Aorta (tissue), 5 donors: ENCODE results near the gene BNC2. TPM values are rescaled to one million over a fixed set of nuclear protein-coding genes. Genes with fewer than 3 reads are reported as not detected.

ENCODE experiments used
- ATAC-seq: fragments of 200-7000 bp; cut with Tn5 transposase; one replicate; pipeline ENCODE4 v1.9.1; 2022; ENCODE audit warnings: moderate library complexity; ENCODE audit not compliant: low FRiP score
- DNase-seq, 2 donors: peaks; one replicate each; pipeline ENCODE4 v3.0.0-alpha.2; 2020
- H3K27ac ChIP-seq, 2 donors: one replicate each; pipeline ENCODE4 v1.5.1; 2013; ENCODE audit warnings: low read length in 2 of 2, mild to moderate bottlenecking in 2 of 2, moderate library complexity in 2 of 2, control low read depth in 1 of 2, inconsistent platforms in 1 of 2, low read depth in 1 of 2
- H3K27me3 ChIP-seq, 2 donors: one replicate each; pipeline ENCODE4 v1.6.1; 2013; ENCODE audit warnings: control low read depth in 1 of 2, low read length in 1 of 2, mild to moderate bottlenecking in 1 of 2, moderate library complexity in 1 of 2; ENCODE audit not compliant: insufficient read depth in 2 of 2, control insufficient read depth in 1 of 2
- H3K36me3 ChIP-seq, 2 donors: one replicate each; pipeline ENCODE4 v1.6.1; 2013; ENCODE audit warnings: control low read depth in 1 of 2, low read length in 1 of 2, mild to moderate bottlenecking in 1 of 2; ENCODE audit not compliant: insufficient read depth in 2 of 2, control insufficient read depth in 1 of 2
- H3K4me1 ChIP-seq, 2 donors: one replicate each; pipeline ENCODE4 v1.6.1; 2013; ENCODE audit warnings: low read length in 2 of 2, control low read depth in 1 of 2, mild to moderate bottlenecking in 1 of 2, moderate library complexity in 1 of 2; ENCODE audit not compliant: insufficient read depth in 2 of 2, control insufficient read depth in 1 of 2
- H3K4me3 ChIP-seq, 2 donors: one replicate each; pipeline ENCODE4 v1.5.1; 2013; ENCODE audit warnings: low read length in 2 of 2, control low read depth in 1 of 2, mild to moderate bottlenecking in 1 of 2
- H3K9me3 ChIP-seq: one replicate; pipeline ENCODE4 v1.6.1; 2013; ENCODE audit warnings: mild to moderate bottlenecking, low read length; ENCODE audit not compliant: control insufficient read depth
- WGBS, 2 donors: extraction: QIAGEN DNeasy Blood & Tissue Kit; methylation state at CpG; one replicate each; pipeline ENCODE4 v1.1.7; 2013; 5-methylcytosine and 5-hydroxymethylcytosine counted together
- intact Hi-C, 2 donors: fragments of 100-400 bp; cut with DNase I; formaldehyde crosslinking; loops; one replicate each; pipeline versions ENCODE4 v1.14.2 to v1.15.0; 2022
- polyA plus RNA-seq, 2 donors: library from polyadenylated mRNA; stranded (reverse); fragments of 200-250 nt; gene quantifications; one replicate each; pipeline ENCODE4 v1.2.3, GENCODE V29; 2013
- total RNA-seq, 2 donors: library from RNA; stranded (reverse); fragmentation: NEBNext Ultra II Directional; extraction: Animal tissue kit (Norgen Biotek cat#: 25700); gene quantifications; one replicate each; pipeline ENCODE4 v1.2.1, GENCODE V29; 2021
- donor health status: healthy with polysubstance abuse.
- donor health status: Bipolar disorder and iron deficiency.
- donor health status: DM: no; HTN: no; CAD: no.
- donor health status: DM: no; HTN: no; CAD: no.
- donor health status: DM: yes; HTN: yes; CAD: no.

The BNC2 gene
- total and polyA plus RNA-seq, 4 donors = 0.36 to 69.0 (median 11.5) TPM

DNA sequence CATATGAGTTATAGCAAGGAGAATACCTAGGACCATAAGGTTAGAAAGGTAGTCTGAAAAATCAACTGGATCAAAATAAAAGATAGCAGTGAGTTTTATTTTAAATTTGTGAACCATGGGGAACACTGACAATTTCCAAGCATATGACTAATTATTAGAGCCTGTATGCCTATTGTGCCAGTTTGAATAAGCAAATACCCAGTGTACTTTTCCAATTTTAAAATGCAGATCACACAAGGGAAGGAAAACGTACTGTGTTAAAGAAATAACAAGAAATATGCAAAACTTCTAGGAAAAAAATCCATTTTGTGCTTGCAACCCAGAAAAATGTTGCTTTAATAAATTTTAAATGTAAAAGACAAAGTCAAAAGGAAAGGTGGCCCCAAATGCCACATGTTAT, 257.4 kb downstream of the BNC2 start:
- DNase-seq (no peak), ATAC-seq (no peak)
- no peaks in the 10 kb centered on the region for H3K36me3 ChIP-seq
- no peaks in the 10 kb centered on the region for H3K9me3 ChIP-seq
- H3K27me3 ChIP-seq = no peaks in the 10 kb centered on the region
- no peak overlapping the region for H3K4me3 ChIP-seq
- WGBS, 2 donors = 84 to 87% methylated on average over 1 of the region's 1 CpG
- intact Hi-C loops = loop anchor here in 1 of 2 donors (10.0 kb wide), 1 partner anchor 418 kb away; no protein-coding TSS in a partner anchor
- no peak overlapping the region for H3K27ac ChIP-seq
- no peaks in the 10 kb centered on the region for H3K4me1 ChIP-seq

DNA sequence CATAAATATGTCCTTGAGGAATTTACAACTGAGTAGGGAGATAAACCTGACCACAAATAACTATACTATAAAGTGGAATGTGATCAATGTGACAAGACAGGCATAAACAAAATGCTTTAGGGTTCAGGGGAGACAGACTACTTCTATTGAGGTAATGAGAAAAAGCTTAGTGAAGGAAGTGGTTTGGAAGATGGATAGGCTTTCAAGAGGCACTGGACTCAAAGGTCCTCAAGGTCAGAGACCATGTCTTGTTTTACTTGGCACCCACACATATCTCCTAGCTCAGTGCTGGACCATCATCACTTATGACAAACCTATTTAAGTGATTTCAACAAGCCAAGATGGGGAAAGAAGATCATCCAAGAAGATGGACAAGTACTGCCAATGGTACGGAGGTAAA, 257.8 kb downstream of the BNC2 start:
- ATAC-seq = no peak
- intact Hi-C loops = loop anchor here in 1 of 2 donors (10.0 kb wide), 1 partner anchor 418 kb away; no protein-coding TSS in a partner anchor
- DNase-seq = no peak
- 96 to 100% methylated on average over 1 of the region's 1 CpG for WGBS, 2 donors
- no peaks in the 10 kb centered on the region for H3K9me3 ChIP-seq
- no peaks in the 10 kb centered on the region for H3K4me1 ChIP-seq
- H3K4me3 ChIP-seq = no peak overlapping the region
- H3K27ac ChIP-seq = no peak overlapping the region
- no peaks in the 10 kb centered on the region for H3K27me3 ChIP-seq
- no peaks in the 10 kb centered on the region for H3K36me3 ChIP-seq

DNA sequence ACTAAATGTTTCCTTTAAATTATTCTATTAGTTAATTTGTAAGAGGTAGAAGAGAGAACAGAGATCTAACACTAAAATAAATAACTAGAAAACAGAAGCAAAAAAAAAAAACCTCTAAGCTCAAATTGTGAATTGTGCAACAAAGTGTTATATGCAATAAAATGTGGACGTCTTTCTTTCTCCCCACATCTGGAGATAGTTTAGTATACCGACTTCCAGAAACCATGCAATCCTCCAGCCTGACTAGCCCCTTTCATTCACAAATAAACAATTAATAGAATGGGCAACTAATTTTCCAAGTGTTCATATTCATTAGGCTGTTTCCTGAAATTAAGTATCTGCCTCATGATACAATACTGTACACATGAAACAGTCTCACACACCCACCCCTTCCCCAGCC, 258.5 kb downstream of the BNC2 start:
- 84 to 88% methylated on average over 2 of the region's 2 CpGs for WGBS, 2 donors
- Histone ChIP-seq H3K36me3 (no peaks in the 10 kb centered on the region), H3K9me3 (no peaks in the 10 kb centered on the region), H3K4me1 (no peaks in the 10 kb centered on the region), H3K27ac (no peak overlapping the region), H3K27me3 (no peaks in the 10 kb centered on the region), H3K4me3 (no peak overlapping the region)
- ATAC-seq = no peak
- intact Hi-C loops = loop anchor here in 1 of 2 donors (10.0 kb wide), 1 partner anchor 417 kb away; no protein-coding TSS in a partner anchor
- DNase-seq = no peak

DNA sequence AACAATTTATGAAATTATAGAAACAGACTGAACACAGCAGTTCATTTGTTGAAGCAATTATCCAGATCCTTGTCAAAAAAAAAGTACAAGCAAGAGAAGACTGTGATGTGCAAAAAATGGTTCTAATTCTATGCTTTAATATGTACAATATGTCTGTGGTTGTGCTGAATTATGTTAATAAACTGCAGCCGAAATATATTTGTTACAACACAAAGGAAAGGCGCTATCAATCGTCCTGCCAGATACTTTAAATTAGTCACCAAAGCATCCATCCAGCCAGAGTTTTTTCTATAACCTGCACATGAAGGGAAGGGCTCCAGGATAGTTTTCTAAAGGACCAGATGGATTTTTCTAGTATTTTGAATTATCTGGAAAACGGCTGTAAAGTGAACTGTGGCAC, 259.5 kb downstream of the BNC2 start:
- Histone ChIP-seq H3K27ac (no peak overlapping the region), H3K4me3 (no peak overlapping the region), H3K4me1 (no peaks in the 10 kb centered on the region), H3K27me3 (no peaks in the 10 kb centered on the region), H3K9me3 (no peaks in the 10 kb centered on the region), H3K36me3 (no peaks in the 10 kb centered on the region)
- 62 to 65% methylated on average over 4 of the region's 4 CpGs for WGBS, 2 donors
- intact Hi-C loops = loop anchor here in 1 of 2 donors (10.0 kb wide), 1 partner anchor 416 kb away; no protein-coding TSS in a partner anchor
- DNase-seq (no peak), ATAC-seq (no peak)

DNA sequence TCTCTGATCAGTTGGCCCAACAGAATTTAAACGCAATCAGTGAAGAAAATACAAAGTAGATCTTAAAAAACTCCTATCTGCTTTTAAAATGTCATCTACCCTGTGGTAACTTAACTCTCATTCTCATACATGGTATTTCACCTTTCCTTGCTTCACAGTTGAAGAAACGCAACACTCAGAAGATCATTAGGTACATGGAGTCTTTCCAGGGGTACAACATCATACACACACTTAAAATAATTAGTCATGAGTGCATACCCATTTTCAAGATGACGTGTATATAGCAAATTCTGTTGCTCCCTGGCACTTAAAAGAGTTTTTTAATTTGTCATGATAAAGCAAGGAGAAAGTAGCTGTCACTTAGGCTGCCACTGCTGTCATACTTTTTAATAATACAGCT, 259.9 kb downstream of the BNC2 start:
- WGBS, 2 donors = 62% methylated on average over 3 of the region's 3 CpGs
- no peak for ATAC-seq
- no peak for DNase-seq
- H3K36me3 ChIP-seq = no peaks in the 10 kb centered on the region
- no peak overlapping the region for H3K27ac ChIP-seq
- no peaks in the 10 kb centered on the region for H3K9me3 ChIP-seq
- H3K4me1 ChIP-seq = no peaks in the 10 kb centered on the region
- intact Hi-C loops = loop anchor here in 1 of 2 donors (10.0 kb wide), 1 partner anchor 416 kb away; no protein-coding TSS in a partner anchor
- no peaks in the 10 kb centered on the region for H3K27me3 ChIP-seq
- H3K4me3 ChIP-seq = no peak overlapping the region

DNA sequence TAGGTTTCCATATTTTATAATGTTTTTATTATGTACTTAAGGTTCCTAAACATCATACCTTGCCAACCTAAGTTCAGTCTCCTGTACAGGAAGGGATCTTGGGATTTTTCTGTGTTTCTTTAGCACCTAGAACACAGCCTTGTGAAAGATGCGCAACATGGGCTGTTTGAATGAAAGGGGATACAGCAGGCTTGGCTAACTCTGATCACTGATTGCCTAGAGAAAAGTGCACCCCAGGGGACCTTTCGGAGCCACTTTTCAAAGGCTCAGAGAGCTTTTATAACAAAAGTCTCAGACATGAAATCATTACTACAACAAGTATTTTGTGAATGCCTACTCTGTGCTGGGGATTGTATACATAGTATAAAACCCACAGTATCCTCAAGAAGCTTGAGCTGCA, 261.6 kb downstream of the BNC2 start:
- no peak for DNase-seq
- Histone ChIP-seq H3K9me3 (no peaks in the 10 kb centered on the region), H3K27me3 (no peaks in the 10 kb centered on the region), H3K27ac (no peak overlapping the region), H3K4me1 (no peaks in the 10 kb centered on the region), H3K4me3 (no peak overlapping the region), H3K36me3 (no peaks in the 10 kb centered on the region)
- intact Hi-C loops = no loop called here
- 98% methylated on average over 2 of the region's 2 CpGs for WGBS, 2 donors
- ATAC-seq = no peak

DNA sequence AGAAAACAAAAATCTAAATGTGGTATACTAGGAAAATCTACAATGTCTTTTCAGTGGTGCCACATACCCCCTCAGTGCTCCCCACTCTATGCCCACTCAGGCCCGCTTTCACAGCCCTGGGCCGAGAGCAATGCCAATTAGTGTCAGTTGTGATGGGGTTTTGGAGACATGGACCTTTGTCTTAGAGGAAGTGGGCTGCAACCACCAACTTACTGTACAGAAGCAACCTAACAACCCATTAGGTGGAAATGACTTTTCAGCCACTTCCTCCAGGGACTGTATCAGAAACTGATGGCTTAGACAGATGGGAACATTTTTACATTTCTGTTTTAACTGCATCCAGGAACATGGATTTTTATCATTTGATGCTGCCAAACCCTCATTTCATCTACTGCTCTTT, 268.0 kb downstream of the BNC2 start:
- H3K27ac ChIP-seq = no peak overlapping the region
- no peak for ATAC-seq
- H3K9me3 ChIP-seq = no peaks in the 10 kb centered on the region
- intact Hi-C loops = no loop called here
- H3K4me1 ChIP-seq = no peaks in the 10 kb centered on the region
- H3K4me3 ChIP-seq = no peak overlapping the region
- H3K27me3 ChIP-seq = no peaks in the 10 kb centered on the region
- H3K36me3 ChIP-seq = no peaks in the 10 kb centered on the region
- DNase-seq = no peak
- 96 to 100% methylated on average over 2 of the region's 2 CpGs for WGBS, 2 donors

DNA sequence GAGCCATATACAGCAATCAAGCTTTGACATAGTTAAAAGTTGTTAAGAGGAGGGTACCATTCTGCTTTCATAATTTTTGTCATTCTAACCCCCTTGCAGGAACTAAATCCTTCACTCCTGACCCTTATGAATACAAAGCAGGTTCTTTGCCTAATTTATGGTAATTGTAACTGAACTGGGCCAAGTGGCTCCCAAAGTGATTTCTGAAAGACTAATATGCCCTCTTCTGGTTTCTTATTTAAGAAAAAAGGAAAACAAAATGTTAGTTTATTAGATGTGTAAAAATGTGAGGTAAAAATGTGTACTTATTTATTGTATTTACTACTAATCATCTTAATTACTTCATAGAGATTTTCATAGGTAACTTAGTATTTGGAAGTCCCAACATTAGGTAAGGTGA, 268.5 kb downstream of the BNC2 start:
- Histone ChIP-seq H3K36me3 (no peaks in the 10 kb centered on the region), H3K4me1 (no peaks in the 10 kb centered on the region), H3K4me3 (no peak overlapping the region), H3K27ac (no peak overlapping the region), H3K27me3 (no peaks in the 10 kb centered on the region), H3K9me3 (no peaks in the 10 kb centered on the region)
- no peak for DNase-seq
- intact Hi-C loops = no loop called here
- no peak for ATAC-seq

DNA sequence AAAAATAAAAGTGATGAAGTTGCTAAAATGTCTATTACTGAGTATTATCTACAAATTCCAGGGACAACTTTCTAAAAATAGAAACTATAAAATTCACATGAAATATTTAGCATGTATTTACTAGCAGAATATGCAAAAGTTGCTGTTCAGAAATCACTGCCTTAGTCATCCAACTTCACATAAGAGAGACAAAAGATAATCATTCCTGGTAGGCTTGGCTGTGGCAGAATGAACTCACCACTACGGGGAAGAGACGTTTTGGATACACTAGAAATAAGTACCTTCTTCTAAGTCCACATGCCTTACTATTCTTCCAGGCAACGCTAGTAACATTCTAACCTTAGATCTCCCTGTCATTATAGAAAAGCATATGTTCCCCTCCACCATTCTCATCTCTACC, 272.2 kb downstream of the BNC2 start:
- Histone ChIP-seq H3K36me3 (no peaks in the 10 kb centered on the region), H3K27ac (no peak overlapping the region), H3K4me1 (no peaks in the 10 kb centered on the region), H3K4me3 (no peak overlapping the region), H3K27me3 (no peaks in the 10 kb centered on the region), H3K9me3 (no peaks in the 10 kb centered on the region)
- ATAC-seq = no peak
- intact Hi-C loops = no loop called here
- DNase-seq = no peak
- WGBS, 2 donors = 81 to 83% methylated on average over 3 of the region's 3 CpGs
